Measurements from ENCODE around the gene ERBIN. TPM values are rescaled to one million over a fixed set of nuclear protein-coding genes. Genes with fewer than 3 reads are reported as not detected.
"Not testable (repeated sequence)": the region's sequence is repeated elsewhere in the genome, so short reads cannot be mapped to it uniquely, and the experiment has no call there.

ERBIN gene
- total RNA-seq, 1 donor from 2014 or later: 77.4 TPM

DNA sequence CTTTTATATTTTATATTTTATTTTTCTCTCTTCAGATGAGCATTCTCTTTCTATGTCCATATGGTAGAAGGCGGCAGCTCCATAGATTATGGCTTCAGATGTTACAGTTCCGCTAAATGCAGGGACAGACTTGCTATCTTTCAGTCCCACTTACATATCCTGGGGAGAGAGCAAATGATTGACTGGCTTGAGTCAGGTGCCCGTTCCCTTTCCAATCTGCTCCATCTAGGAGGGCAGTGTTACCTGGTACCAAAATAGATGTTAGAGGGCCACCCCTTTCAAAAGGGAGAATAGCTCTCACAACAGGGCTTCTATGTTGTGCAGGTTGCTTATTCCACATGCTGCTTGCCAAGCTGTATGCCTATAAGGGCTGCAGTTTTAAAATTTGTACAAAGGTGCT, 45.3 kb downstream of the ERBIN start:
- no peak overlapping the region for H3K4me3 ChIP-seq (ENCODE audit: low read depth, low read length)
- TF ChIP-seq, protein P1, sequence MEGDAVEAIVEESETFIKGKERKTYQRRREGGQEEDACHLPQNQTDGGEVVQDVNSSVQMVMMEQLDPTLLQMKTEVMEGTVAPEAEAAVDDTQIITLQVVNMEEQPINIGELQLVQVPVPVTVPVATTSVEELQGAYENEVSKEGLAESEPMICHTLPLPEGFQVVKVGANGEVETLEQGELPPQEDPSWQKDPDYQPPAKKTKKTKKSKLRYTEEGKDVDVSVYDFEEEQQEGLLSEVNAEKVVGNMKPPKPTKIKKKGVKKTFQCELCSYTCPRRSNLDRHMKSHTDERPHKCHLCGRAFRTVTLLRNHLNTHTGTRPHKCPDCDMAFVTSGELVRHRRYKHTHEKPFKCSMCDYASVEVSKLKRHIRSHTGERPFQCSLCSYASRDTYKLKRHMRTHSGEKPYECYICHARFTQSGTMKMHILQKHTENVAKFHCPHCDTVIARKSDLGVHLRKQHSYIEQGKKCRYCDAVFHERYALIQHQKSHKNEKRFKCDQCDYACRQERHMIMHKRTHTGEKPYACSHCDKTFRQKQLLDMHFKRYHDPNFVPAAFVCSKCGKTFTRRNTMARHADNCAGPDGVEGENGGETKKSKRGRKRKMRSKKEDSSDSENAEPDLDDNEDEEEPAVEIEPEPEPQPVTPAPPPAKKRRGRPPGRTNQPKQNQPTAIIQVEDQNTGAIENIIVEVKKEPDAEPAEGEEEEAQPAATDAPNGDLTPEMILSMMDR (conservative IDR thresholded peaks at IDR 0.05; ENCODE audit: low read depth, low read length): no peak
- DNase-seq (ENCODE audit: low read depth): no peak

DNA sequence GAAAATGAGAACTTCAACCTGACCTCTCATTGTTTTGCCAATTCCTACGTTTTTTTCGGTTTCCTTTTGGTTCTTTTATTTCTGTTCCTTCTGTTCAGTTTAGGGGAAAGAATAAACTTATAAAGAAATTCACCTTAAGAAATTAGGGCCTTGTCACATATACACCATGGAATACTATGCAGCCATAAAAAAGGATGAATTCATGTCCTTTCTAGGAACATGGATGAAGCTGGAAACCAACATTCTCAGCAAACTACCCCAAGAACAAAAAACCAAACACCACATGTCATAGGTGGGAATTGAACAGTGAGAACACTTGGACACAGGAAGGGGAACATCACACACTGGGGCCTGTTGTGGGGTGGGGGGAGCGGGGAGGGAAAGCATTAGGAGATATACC, 46.5 kb downstream of the ERBIN start:
- H3K4me3 ChIP-seq (ENCODE audit: low read depth, low read length); DNase-seq (ENCODE audit: low read depth): not testable (repeated sequence)

DNA sequence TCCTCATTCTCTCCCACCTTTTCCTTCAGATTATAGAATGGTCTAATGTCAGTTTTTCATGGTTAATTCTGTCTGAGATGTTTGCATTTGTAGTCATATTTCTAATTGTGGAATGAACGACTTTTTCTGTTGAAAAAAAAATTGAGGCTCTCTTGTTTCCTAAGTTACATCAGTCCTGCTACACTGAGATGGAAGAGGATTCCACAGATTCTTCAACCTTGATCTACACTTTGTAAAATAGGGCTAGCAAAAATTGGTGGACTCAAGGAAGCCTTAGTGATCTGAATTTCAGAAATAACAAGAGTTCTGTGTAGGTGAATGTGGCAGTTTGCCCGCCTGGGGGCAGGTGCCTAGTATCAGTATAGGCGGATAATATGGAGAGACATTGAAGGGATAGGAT, 51.9 kb downstream of the ERBIN start:
- H3K4me3 ChIP-seq (ENCODE audit: low read depth, low read length): no peak overlapping the region
- TF ChIP-seq, protein P1 (conservative IDR thresholded peaks at IDR 0.05; ENCODE audit: low read depth, low read length): no peak
- no peak for DNase-seq (ENCODE audit: low read depth)

DNA sequence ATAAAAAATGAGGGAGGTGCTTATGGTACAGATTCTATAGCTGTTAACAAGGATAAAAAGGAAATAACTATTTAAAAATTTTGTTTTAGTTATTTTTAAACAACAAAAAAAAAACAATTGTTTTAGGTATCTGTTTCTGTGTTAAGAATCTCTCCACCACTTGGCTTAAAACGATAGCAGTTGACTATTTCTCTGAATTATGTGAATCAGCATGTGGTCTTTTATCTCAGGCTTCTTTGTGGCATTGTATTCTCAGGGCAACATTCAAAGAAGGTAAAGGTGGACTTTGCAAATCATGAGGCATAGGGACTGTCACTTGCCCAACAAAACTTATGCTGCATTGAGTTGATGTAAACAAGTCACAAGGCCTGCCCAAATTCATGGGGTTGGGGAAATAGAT, 55.2 kb downstream of the ERBIN start:
- DNase-seq (ENCODE audit: low read depth): no peak
- no peak overlapping the region for H3K4me3 ChIP-seq (ENCODE audit: low read depth, low read length)
- TF ChIP-seq, protein P1 (conservative IDR thresholded peaks at IDR 0.05; ENCODE audit: low read depth, low read length): no peak

DNA sequence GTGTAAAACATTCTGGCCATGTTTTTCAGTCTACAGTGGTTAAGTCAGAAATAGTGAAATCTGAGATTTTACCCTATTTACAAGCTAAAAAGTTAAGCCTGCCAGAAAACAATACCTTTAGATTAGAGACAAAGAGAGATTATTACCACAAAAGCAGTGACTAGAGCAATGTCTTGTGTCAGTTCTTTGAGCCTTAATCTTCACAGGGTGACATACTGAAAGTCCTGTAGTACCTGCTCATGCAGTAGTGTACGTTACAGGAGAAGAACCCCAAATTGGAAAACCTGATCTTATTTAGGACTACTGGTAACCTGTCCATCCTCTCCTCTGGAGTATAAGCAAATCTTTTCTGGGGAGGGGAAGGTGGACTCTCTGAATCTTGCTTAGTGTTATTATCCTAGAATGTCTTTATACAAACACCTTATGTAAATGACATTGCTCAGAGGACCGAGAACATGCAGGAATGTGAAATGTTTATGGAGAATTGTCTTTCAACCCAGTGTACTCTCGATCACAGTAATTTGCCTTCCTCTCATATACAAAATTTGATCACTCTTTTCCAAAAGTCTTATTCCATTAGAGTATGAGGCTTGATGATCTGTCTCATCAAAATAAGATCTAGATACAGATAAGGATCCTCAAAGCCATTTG, 55.7 kb downstream of the ERBIN start:
- no peak for DNase-seq (ENCODE audit: low read depth)
- TF ChIP-seq, protein P1 (conservative IDR thresholded peaks at IDR 0.05; ENCODE audit: low read depth, low read length): no peak
- H3K4me3 ChIP-seq (ENCODE audit: low read depth, low read length): no peak overlapping the region

DNA sequence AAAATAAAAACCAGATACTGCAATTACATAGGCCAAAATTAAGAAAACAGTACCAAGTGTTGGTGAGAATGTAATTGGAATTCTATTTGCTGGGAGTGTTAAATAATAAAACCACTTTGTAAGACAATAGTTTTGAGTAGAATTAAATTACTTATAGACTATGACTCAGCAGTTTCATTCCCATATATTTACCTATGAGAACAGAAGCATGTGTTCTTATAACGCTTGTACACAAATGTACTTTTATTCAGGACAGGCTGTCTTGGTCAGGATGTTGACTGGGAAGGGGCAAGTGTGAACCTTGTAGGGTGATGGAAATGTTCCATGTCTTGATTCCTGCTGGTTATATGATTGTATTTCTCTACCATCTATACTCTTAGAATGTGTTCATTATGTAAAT, 56.3 kb downstream of the ERBIN start:
- TF ChIP-seq, protein P1 (conservative IDR thresholded peaks at IDR 0.05; ENCODE audit: low read depth, low read length): no peak
- H3K4me3 ChIP-seq (ENCODE audit: low read depth, low read length): no peak overlapping the region
- no peak for DNase-seq (ENCODE audit: low read depth)

DNA sequence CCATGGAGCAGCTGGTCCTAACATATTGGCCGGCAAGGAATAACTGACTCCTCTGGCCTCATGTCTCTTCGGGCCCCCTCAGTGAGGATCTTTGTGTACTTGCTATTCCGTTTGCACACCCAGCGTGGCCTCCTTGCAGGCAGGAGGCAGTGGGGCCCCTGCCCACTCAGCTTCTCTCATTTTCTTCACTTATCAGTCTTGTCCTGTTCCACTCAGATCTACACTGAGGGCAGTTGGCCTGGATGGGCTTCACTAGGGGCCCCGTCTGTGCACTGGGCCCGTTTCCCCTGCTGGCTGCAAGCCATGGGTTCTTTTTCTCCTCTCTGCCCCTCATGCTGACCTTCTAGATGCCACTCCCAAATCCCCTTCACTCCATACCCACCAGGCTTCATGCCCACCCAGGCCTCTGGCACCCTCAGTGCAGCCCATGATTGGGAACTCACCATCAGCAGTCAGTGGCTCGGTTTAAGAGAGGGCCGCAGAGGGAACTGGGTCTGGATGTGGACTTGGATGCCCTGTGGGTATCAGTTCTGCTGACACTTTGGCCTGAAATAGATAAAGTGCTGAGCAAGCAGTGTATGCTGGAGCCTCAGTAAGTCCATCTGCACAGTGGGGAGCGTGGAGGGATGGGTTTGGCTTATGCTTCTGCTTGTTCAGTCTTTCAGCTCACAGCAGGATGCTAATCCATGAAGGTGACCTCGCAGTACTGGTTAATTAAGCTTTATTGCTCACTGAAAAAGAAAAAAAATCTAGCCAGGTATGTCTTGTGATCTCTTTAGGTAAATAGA, 57.9 kb downstream of the ERBIN start:
- TF ChIP-seq, protein P1 (conservative IDR thresholded peaks at IDR 0.05; ENCODE audit: low read depth, low read length): no peak
- DNase-seq (ENCODE audit: low read depth): no peak
- H3K4me3 ChIP-seq (ENCODE audit: low read depth, low read length): no peak overlapping the region

Data from epithelial cell of proximal tubule (primary cell).